NT2/D1 (cell line): ENCODE results near the gene CD99L2.

Source experiments
- SUZ12 ChIP-seq: IDR thresholded peaks from 2 replicates; pipeline ENCODE4 v1.6.1; 2011; ENCODE audit not compliant: insufficient read length, insufficient read depth; ENCODE audit errors: extremely low read depth
- YY1 ChIP-seq: IDR thresholded peaks from 2 replicates; pipeline ENCODE4 v1.6.1; 2011; ENCODE audit not compliant: insufficient read length, insufficient read depth
- ZNF274 ChIP-seq: IDR thresholded peaks from 2 replicates; pipeline ENCODE4 v1.6.1; 2011; ENCODE audit warnings: mild to moderate bottlenecking, low read depth, low read length

DNA sequence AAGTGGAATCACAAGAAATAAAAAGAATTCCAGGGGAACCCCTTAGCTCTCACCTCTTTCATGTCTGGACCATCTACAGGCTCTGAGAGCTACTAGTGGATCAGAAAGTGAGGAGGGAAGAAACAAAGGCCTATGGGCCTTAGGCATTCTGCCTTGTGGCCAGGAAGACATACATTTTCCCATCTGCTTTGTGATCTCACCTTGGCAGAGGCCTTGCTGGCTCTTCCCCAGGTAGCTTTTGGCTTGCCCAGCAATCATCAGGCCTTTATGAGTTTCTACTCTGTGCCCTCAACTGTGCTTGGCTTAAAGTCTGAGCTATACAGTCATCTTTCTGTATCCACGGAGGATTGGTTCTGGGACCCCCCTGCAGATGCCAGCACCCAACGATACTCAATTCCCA, 28.3 kb upstream of the CD99L2 start:
- no peak for TF ChIP-seq YY1
- TF ChIP-seq ZNF274, result no peak
- no peak for TF ChIP-seq SUZ12
